ENCODE measurements around the gene TEX51.

The TEX51 gene

DNA sequence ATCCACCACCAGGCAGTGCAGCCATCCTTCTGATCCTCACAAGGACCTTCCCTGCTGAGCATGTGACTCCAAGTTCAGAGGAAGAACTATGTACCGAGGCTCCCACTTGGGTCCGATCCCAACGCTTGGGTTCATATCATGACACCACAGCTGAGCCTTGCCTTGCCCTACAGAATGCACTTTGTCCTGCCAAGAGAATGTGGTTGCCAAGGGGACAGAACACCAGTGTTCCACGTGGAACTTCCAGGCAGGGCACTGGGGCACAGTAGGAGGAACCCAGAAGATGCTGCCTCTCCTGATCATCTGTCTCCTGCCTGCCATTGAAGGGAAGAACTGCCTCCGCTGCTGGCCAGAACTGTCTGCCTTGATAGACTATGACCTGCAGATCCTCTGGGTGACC, at the start of gene TEX51:
Gene TEX51 (plus strand): TSS at position 255 of the 400 bp plus-strand sequence. CDS start 29 bp downstream, at position 284.
- in situ Hi-C loops (cut with HindIII; ENCODE audit: low sequenced_read_pairs): loop anchor here (5.0 kb wide), 1 partner anchor 139 kb away; no protein-coding TSS in a partner anchor

DNA sequence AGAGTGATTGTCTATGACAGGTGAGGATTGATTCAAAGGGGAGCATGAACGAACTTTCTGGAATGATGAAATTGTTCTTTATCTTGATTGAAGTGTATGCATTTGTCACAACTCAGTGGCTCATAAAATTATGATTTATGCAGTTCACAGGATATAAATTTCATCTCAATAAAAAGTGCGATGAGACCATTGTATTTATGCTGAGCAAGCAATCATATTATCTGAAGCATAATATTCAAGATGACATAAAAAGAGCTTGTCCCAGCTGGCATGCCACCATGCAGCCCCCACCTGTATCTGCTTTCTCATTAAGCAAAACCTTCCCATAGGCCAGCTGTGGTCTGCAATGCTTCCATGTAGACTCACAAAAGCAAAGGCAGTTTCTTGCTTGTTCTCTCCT, 49.6 kb upstream of the TEX51 start:
- in situ Hi-C loops (cut with HindIII; ENCODE audit: low sequenced_read_pairs): no loop called here

DNA sequence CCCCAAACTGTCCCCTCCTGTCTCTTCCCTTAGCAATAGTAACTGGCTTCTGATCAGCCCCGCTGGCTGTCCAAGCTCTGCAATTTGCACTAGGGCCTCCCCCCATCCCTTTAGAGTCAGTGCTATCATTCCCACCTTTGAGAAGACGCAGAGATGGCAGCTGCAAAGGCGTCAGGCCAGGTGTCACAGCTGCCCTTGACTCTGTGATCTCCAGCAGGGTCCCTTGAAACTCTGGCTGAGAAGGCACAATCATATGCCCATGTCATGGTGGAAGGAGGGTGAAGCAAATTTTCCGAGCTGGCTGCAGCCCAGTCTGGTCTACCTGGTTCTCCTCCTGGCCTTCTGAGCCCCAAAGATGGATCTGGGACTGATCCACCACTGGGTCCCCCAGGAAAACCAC, 49.2 kb upstream of the TEX51 start:
- in situ Hi-C loops (cut with HindIII; ENCODE audit: low sequenced_read_pairs): no loop called here

DNA sequence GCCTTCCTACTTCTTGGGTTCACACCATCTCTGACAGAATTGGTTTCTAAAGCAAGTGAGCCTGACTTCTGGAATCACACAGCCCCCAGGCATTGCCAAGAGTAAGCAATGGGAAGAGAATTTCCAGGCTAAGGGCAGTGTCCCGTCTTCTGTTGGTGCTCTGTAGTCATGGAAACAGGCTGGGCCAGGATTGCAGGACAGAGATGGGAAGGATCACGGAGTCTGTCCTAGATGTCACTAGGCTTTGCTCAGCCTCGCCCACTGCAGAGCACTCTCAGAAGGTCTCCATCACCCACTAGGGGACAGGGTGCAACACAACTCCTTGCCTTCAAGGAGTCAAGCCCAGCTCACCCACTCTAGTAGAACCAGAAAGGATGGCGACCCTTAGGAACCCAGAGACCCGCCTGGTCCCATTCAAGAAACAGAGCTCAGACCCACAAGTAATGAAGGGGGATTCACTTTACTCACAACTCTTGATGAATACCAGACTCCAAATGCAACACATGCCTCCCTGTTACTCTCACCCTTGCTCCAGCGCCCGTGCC, 48.6 kb upstream of the TEX51 start:
- in situ Hi-C loops (cut with HindIII; ENCODE audit: low sequenced_read_pairs): no loop called here

DNA sequence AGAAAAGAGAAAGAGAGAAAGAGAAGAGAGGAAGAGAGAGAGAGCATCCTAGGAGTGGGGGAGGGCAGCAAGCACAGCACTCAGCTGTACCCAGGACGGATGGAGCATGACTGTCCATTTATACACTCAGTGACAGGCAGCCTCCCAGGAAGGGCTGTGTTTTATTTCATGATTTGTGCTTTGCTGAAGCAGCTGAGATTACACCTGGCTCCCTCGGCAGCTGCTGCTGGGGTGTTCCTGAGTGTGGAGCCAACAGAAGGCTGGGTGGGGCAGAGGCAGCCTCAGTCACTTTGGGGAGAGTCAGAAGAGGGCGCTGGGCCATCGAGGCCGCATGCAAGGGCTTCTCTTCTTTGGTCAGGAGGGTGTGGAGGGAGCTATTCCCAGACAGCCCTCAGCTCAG, 47.8 kb upstream of the TEX51 start:
- in situ Hi-C loops (cut with HindIII; ENCODE audit: low sequenced_read_pairs): no loop called here

DNA sequence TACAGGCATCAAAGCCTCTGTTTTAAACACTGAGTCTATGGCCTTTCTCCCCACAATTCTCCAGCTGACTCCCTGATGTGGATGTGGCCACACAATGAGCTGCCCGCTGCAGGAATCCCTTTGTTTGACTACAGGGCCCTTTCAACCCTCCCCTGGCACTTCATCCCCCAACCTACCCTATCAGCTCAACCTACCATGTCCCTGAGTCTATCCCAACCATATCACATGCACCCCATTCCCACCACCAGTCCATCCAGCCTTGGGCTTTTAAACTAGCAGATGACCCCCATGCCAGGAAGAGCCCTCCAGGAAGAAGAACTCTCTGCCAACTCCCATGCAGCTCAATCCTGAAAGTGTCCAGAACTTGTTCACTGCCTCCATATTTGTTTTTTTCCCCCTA, 46.9 kb upstream of the TEX51 start:
- in situ Hi-C loops (cut with HindIII; ENCODE audit: low sequenced_read_pairs): no loop called here

DNA sequence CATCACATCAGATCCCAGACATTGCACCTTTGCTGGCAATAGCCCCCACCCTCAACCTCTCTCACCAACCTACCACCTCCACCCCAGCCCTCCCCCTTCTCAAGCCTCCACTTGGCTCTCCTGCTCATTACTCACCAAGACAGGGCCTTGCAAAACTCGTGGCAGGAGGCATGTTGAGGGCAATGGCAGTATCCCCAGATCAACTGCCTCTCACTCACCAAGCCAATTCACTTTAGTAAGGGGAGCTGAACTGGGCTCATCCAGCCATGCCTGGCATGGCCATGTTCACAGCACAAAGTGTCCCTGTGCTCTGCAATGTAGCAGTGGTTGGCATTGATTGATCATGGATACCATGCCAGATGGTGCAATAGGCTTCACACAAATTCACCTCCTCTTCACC, 46.3 kb upstream of the TEX51 start:
- in situ Hi-C loops (cut with HindIII; ENCODE audit: low sequenced_read_pairs): no loop called here

DNA sequence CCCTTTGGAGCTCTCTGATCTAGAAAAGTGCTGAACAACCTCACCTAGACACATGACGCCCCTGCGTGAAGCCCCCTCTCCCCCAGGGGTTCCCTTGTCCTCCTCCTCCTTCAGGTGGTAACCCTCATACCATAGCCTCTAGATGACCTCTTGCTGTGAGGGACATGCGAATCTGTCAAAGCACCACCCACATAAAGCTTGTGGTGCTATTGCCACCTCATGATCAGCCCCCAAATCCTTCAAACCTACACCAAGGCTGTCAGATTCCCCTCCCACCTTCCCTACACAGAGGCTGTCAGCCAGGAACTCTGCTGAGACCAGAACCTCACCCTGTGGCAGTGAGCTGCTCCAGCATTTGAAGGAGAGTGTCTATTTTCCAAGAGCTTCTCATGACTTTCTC, 43.1 kb upstream of the TEX51 start:
- in situ Hi-C loops (cut with HindIII; ENCODE audit: low sequenced_read_pairs): no loop called here

DNA sequence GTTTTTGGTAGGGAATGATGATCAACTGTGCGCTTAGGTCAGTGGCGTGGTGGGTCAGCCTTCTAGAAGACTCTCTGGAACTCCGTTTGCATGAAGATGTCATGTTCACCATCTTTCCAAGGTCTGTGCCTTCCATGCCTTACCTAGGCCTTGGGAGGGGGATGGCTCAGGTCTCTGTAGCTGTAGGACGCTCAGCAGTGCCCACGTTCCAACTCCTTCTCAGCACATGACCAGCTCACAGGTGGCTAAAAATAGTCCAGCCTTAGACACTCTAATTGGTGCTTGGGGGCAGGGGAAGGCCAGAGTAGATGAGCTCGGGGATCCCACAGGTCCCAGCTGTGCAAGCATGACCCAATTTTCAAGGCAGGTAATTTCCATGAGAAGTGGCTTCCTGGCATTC, 42.3 kb upstream of the TEX51 start:
- in situ Hi-C loops (cut with HindIII; ENCODE audit: low sequenced_read_pairs): no loop called here

DNA sequence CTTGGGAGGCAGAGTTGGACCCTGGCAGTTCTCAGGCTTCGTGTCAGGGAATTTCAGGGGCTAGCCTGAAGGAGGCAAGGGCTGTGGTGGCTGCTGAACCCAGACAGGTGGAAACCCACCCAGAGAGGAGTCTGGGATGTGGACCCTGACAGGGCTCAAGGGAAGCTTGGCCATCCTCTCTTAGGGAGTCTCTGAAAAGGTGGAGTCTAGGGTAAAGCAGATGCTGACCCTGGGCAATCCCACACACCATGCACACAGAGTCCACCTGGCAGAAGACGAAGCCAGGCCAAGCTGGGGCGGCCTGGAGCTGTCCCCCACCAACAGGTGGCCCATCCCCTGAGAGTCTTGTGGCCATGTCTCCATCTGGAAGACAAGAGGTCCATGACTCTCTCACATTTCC, 41.2 kb upstream of the TEX51 start:
- in situ Hi-C loops (cut with HindIII; ENCODE audit: low sequenced_read_pairs): no loop called here

DNA sequence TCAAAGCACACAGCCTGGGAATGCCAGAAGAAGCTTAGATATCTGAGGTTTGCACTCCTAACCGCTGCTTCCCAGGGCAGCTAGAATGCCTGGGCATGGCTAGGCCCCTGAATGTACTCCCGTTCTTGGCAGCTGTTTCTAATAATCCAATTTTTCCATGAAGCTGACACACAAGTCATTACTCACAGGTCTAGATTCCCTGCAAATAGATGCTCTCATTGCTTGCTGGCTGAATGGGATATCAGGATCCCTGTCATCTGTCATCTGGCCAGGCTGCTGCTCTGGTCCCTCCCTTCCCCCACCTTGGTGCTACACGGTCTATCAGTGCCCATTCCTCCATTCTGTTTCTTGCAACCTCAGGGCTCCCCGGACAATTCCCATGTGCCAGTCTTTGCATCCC, 40.7 kb upstream of the TEX51 start:
- in situ Hi-C loops (cut with HindIII; ENCODE audit: low sequenced_read_pairs): no loop called here

DNA sequence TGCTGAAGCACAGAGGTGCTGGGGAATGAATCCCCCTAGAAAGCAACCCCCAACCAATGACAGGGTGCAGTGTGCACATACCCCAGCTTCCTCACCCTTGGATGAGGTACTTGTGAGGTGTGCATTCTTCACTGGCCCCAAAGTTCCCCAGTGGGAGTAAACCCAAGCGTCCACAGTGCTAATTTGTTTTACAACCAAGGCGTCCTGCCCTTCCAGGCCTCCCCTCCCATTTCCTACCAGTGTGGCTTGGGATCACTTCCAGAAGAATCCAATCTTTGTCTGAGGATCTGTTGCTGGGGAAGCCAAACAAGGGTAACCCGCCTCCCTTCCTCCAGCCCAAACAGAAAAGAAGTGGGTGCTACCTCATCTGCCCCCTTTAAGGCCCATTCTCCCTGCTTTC, 40.3 kb upstream of the TEX51 start:
- in situ Hi-C loops (cut with HindIII; ENCODE audit: low sequenced_read_pairs): no loop called here

DNA sequence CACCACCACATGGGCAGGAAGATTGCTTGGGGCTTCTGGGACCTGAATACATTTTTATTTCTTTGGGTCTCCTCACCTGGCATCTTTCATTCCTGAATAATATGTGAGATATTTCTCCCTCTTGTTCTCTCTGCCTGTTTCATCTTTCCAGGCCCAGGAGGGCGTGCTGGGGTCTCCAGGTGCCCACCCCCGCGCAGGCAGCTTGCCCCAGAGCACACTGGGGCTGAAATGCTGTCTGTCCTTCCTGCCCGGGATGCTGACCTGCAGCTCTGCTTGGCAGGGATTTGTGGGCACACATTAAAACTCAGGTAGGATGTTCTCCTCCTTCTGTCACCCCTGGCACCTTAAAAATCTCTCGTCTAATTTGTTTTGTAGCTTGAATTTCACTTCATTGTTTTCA, 39.7 kb upstream of the TEX51 start:
- in situ Hi-C loops (cut with HindIII; ENCODE audit: low sequenced_read_pairs): no loop called here

DNA sequence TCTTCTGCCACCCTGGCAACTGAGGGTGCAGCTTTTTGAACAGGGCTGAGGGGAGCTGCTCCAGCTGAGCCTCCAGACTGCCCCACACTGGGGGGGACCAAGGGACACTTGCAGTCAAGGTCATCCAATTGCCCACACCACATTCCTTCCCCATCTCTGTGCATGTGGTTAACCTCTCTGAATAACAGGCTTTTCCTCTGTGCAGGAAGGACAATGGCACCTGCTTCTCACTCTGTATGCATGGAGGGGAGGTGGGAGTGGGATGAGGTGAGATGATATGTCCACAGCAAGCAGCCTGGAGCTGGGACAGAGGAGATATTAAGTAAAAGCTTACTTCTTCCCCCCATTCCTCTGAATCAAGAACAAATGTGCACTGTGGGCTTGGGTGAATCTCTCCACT, 39.1 kb upstream of the TEX51 start:
- in situ Hi-C loops (cut with HindIII; ENCODE audit: low sequenced_read_pairs): no loop called here

DNA sequence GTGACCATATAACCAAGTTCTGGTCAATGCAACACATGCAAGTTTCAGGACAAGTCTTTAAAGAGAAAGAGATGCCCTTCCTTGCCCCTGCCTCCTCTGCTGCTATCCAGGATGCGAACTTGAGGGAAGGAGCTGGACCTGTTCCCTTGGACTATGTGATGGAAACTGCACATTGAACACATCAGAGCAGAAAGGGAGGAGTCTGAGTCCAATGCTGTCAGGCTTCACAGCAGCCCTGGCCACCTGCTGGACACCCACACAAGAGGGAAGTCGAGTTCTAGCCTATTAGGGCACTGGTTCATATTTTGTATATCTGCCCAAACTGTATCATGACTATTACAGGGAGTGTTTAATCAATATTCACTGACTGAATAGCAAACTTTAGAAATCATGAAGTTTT, 38.3 kb upstream of the TEX51 start:
- in situ Hi-C loops (cut with HindIII; ENCODE audit: low sequenced_read_pairs): no loop called here

DNA sequence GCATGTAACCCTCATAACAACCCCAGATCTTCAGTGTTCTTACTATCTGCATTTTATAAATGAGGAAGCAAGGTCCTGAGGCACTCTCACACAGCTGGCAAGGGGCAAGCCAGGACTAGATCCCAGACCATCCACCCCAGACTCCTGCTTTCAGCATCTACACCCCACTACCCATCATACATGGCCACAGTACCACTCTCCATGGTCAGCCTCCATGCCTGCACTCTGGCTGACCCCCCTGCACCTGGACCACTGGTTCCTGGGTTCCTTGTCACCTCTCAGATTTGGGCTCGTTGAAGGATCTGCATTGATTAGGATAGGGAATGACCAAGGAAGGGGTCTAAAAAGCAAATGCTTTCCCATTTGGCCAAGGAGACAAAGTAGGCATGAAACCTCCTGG, 36.0 kb upstream of the TEX51 start:
- in situ Hi-C loops (cut with HindIII; ENCODE audit: low sequenced_read_pairs): no loop called here

DNA sequence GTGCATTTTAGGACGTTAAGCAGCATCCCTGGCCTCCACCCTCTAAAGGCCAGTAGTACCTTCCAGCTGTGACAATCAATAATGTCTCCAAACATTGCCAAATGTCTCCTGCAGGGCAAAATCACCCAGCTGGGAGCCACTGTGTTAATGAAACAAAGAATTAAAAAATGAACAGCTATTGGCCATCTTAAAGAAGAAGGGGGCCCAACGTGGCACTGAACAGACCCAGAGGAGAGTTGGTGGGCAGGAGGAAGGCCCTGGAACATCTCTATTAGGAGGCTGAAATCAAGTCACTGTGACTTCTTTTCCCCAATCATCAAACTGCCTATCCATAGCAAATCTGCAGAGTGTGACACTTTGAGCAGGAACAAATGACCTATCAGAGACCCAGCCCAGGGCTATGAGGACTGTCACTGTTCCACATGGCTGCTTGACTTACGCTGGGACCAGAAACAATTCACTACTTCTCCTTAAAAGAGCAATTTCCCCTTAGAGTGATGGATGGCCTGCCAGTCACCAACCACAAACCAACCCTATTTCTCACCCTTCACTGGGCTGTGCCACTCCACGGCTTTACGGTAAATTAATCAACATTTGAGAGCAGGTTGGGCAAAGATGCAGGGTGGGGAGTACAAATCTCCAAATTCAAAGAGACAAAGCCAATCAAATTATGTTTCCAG, 35.2 kb upstream of the TEX51 start:
- in situ Hi-C loops (cut with HindIII; ENCODE audit: low sequenced_read_pairs): no loop called here

DNA sequence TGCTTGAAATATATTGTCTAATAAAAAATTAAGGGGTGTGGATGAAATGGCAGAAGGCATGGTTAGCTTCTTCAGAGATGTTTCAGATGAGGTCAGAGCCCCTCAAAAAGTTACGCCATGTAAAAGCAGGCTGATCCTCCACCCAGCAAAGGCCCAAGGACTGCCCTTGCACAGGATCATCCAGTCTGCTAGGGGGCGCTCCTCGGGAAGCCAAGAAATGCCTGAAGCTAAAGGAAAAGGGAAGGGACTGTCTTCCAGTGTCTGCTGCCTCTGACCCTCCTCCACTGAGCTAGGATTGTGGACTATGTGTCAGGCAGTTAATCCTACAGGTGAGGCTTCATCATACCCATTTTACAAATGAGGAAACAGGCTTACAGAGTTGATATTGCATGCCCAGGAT, 33.8 kb upstream of the TEX51 start:
- in situ Hi-C loops (cut with HindIII; ENCODE audit: low sequenced_read_pairs): no loop called here

DNA sequence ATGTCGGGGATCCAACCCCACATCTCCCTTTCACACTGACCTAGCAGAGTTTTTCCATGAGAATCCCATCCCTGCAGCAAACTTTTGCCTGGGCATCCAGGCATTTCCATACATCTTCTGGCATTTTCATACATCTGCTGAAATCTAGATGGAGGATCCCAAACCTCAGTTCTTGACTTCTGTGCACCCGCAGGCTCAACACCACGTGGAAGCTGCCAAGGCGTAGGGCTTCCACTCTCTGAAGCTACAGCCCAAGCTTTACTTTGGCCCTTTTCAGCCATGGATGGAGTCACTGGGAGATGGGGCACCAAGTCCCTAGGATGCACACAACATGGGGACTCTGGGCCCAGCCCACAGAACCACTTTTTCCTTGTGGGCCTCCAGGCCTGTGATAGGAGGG, 32.2 kb upstream of the TEX51 start:
- in situ Hi-C loops (cut with HindIII; ENCODE audit: low sequenced_read_pairs): no loop called here

DNA sequence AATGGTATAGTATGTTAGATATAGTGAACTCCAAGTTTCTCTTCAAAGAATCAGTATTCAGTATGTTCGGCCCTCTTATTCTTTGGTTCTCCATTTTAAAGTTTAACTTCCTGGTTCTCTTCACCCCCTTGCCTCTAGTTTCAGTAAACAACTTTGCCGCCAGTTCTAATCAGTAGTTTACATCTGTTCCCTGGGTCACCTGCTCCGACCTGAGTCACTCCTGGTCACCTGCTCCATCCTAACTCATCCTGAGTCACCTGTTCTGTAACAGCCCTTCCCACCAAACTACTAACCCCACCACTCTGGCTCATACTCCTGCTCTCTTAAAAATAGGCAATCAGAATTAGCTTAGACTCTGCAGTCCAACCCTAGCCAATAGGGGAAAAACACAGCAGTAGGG, 23.7 kb upstream of the TEX51 start:
- in situ Hi-C loops (cut with HindIII; ENCODE audit: low sequenced_read_pairs): no loop called here

DNA sequence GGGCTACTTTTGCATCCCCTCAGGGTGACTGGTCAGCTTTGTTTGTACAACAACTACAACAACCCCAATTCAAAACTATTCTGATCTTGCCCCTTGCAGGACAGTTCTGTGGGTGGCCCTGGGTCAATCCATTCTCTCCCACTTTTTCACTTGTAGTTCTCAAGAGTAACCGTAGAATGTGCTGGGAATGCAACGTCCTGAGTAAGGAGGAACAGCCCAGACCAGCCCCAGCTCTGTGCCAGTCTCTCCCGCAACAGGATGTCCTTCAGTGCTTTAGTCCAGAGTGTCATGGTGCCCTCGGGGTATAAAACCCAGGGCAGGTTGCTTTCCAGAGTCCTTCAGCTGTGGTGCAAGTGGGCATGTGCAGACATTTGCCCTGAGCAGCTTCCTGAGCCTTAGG, 22.1 kb upstream of the TEX51 start:
- in situ Hi-C loops (cut with HindIII; ENCODE audit: low sequenced_read_pairs): no loop called here

DNA sequence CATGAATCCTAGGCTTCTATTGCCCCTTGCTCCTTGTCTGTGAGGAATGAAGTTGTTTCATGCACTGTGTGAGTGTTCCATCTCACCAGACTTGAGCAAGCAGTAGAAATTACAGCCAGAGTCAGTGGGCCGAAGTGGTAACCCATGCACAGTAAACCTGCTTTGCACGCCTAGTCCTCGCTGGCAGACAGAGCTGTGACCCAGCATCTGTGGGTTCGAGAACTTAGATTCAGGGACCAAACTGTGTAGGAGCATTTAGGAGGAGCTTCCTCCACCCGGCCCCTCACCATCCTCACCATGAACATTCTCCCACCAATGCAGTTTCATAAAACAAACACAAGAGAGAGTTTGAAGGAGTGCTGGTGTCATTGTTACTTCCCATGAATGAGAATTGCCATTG, 21.6 kb upstream of the TEX51 start:
- in situ Hi-C loops (cut with HindIII; ENCODE audit: low sequenced_read_pairs): no loop called here
